GM18526 (cell line): ENCODE data around the gene ZNF525.

Experiments used
- POLR2A ChIP-seq: IDR thresholded peaks from 3 replicates; pipeline ENCODE4 v1.6.1; 2011; ENCODE audit not compliant: insufficient read length; ENCODE audit errors: extremely low read depth

The ZNF525 gene

GRCh38 chr19:53389978-53390377 lies 24.5 kb downstream of the ZNF525 start:
- TF ChIP-seq POLR2A = no peak

DNA sequence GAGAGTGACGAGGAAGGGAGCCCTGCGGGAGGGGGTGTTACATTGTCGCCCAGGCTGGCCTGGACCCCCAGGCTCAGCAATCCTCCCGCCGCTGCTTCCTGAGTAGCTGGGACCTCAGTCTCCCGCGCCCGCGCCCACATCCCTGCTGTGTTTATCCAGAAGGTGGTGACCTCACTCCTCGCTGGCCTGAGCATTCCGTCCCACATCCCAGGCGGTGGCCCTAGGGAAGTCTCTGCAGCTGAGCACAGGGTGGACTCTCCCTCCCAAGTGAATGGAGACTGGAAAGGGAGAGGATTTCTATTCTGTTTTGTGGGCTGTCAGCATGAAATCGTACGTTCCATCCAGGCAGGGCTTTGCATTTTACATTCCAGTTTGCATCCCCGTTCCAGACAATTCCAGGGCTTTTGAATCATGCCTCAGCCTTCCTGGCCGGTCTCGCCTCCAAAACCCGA lies 29.0 kb downstream of the ZNF525 start:
- no peak for TF ChIP-seq POLR2A

GRCh38 chr19:53394974-53395839 lies 29.7 kb downstream of the ZNF525 start, which contains the start of gene ZNF765:
Gene ZNF765 (plus strand): TSS chr19:53395149. CDS start chr19:53398016, 2,867 bp downstream.
- peak; percentile 81 for TF ChIP-seq POLR2A

DNA sequence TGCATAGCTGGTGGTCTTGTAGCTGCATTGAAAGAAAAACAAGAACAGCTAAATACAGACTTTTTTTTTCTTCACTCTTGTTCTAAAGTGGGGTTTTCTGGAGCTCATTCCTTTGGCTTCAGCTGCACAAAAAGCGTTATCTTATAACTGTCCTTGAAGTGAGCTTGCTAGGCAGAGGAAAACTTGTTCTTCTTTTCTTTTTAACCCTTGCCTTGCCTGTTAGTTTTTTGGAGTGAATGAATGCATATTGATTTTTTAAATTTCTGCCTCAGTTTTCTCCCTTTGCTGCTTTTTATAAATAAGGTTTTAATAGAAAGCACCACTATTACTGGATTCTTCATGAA lies 31.0 kb downstream of the ZNF525 start:
- TF ChIP-seq POLR2A = no peak

DNA sequence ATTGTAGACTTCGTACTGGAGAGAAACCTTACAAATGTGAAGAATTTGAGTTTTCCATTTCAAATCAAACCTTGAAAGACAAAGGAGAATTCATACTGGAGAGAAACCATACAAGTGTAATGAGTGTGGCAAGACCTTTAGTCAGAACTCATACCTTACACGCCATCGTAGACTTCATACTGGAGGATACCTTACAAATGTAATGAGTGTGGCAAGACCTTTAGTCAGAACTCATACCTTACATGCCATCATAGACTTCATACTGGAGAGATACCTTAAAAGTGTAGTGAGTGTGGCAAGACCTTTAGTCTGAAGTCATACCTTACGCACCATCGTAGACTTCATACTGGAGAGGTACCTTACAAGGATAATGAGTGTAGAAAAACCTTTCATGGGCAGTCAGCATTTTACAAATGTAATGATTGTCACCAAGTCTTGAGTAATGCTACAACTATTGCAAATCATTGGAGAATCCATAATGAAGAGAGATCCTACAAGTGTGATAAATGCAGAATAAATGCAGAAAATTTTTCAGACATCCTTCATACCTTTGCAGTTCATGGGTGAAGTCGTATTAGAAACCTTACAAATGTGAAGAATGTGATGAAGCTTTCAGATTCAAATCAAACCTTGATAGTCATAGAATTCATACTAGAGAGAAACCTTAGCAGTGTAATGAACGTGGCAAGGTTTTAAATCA lies 44.1 kb downstream of the ZNF525 start:
- TF ChIP-seq POLR2A = no peak

- TF ChIP-seq POLR2A = no peak
Observed at GRCh38 chr19:53422551-53422950, 57.0 kb downstream of the ZNF525 start.

DNA sequence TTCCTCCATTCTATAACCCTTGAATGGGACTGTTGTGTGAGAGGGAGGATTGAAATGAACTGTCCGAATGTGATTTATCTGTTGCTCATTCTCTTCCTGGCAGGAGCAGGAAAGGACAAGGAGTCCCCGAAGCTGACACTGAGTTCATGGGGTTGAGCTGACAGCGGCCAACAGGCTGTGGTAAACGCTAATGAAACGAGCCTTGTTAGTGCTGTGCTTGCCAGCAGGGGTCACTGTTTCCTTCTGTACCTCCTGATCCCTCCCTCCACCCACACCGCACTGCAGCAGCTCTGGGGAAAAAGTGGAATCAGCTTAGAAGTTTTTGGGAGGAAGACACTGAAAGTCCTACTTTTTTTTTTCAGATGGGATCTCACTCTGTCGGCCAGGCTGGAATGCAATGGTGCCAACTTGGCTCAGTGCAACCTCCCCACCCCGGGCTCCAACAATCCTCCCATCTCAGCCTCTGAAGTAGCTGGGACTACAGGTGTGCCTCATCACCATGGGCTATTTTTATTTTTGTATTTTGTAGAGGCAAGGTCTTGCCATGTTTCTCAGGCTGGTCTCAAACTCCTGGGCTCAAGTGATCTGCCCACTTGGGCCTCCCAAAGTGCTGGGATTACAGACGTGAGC lies 59.6 kb downstream of the ZNF525 start:
- TF ChIP-seq POLR2A = no peak

GRCh38 chr19:53431399-53432087 lies 66.0 kb downstream of the ZNF525 start, which contains the start of gene ZNF761:
Gene ZNF761 (plus strand): TSS chr19:53431984. CDS start chr19:53447269, 15,285 bp downstream.
- peak; percentile 86 for TF ChIP-seq POLR2A

DNA sequence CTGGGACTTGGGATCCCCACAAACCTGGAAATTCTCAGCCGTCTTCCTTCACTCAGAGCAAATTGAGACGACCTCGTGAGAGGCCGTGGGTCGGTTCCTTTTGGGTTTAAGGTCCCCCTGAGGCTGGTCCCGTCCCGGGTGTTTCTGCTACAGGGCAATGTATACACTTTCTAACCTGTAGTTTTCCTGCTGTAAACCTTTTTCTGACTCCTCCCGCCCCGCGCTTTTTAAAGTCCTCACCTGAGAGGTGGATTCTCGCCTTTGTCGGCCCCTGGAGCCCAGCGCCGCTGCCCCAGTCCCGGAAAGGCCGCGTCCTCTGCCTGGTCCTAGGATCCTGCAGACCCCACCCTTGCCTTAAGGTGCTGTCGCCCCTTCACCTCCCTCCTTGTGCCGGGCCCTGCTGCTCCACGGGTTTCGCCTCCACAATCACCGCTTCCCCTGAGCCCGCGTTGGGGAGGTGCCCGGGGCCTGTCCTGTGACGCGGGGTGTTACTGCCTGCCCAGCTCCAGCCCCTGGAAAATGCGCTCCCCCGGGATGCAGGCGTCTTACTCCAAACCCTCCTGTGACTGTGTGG lies 66.7 kb downstream of the ZNF525 start:
- no peak for TF ChIP-seq POLR2A
